Colon (tissue), 2 donors: ENCODE data around the gene PDCD6IP.
A peak's percentile ranks its signal among the peaks of the same experiment; 100 is the strongest.
"Not testable (repeated sequence)": the region's sequence is repeated elsewhere in the genome, so short reads cannot be mapped to it uniquely, and the experiment has no call there.

Experiments used
- FAIRE-seq: peaks from 2 replicates; lab custom pipeline; 2012; peaks lifted over from hg19 to GRCh38; lab: Jason Lieb, UNC
- donor health status: control.
- donor health status: control.

PDCD6IP gene

DNA sequence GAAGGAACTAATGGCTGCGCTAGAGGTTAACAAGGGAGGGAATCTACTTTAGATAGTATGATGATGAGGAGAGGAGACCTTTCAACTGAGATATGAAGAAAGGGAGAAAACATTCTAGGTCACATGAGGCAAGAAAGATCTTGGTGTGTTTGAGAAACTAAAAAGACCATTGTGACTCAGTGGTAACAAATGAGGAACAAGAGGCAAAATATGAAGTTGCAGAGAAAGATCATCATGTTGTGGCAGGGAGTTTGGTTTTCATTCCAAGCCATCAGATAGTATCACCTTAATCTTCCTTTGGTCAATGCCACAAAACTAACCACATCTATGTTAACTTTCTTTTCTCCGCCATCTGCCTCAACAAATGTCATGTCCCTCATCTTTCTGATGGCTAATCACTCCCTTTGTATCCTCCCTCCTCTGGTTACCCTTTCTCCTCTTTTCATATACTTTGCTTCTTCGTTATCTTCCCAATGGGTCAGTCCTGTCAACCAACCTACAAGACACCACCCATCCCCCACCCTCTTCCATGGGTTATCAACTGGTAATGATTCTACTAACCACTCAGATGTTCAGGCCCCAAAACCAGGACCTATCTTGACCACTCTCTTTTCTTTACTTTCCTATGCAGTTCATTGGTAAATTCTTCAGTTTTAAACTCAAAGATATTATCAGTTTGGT lies 2.4 kb upstream of the PDCD6IP start:
- FAIRE-seq: no peak

DNA sequence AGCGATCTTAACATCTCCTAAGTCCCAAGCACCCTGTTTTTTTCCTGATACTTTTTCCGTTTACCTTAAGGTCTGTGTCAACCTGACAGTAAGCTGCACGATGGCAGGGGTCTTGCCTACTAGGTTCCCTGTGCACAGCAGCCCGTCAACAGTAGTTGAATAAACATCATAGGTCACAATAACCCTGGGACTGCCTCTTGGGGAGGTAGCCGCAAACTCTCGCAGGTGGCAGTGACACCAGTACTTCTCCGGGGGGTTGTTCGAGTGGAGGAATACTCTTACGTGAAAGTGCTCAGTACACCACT lies 365 bp upstream of the PDCD6IP start:
- no peak for FAIRE-seq

DNA sequence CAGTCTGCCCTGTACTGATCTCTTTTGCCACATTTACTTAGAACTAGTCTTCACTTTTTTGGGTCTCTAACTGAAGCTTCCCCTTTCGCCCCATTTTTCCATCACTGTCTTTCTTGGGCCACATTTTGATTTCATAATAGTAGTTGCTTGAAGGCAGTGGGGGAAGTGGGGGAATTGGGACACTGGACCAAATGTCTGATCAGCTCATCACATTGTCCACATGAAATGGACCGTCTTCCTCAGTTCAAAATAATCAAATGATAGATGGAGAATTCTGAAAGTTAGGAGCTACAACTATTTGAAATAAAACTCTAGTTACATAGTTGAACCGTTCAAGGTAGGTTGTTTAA lies 747 bp downstream of the PDCD6IP start:
- FAIRE-seq: no peak

DNA sequence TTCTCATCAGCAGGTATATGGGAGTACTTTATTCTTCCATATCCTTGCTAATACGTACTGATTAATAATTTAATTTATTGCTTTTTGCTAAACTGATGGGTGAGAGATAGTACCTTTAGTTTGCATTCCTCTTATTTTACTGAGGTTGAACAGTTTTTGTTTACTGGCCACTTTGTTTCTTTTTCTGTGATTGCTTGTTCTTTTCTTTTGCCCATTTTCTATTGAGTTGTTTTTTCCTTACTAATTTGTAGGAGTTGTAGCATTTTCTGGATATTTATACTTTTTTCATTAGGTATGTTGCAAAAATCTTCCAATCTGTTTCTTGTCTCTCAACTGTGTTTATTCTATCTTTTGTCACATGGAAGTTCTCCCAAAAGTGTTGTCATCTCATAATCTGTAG lies 4.8 kb downstream of the PDCD6IP start:
- FAIRE-seq: no peak

DNA sequence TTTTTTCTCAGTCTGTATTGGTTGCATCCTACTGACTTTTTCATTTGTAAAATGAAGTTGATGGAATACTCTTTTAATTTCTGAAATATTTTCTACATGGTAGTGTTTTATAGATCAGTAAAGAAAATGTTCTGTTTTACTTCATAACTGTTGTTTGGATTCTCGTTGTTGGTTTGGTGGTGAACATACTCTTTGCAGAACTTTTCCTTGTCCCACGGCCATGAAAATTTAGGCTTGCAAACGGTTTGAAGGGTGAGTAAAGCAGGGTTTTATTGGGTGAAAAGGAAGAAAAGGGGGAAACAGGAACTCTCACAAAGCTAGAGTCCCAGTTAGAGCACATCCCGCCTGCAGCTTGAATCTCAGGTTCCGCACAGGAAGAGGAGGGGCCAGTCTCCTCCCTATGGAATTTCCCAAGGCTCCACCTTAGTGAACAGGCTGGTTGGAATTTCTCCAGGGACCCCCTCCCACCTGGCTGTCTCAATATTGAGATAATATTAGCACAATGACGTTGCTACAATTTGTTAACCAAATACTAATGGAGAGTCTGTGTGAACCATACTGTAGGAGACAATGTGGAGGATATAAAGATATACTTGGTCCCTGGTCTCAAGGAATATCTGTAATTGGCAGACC lies 5.6 kb downstream of the PDCD6IP start:
- no peak for FAIRE-seq

DNA sequence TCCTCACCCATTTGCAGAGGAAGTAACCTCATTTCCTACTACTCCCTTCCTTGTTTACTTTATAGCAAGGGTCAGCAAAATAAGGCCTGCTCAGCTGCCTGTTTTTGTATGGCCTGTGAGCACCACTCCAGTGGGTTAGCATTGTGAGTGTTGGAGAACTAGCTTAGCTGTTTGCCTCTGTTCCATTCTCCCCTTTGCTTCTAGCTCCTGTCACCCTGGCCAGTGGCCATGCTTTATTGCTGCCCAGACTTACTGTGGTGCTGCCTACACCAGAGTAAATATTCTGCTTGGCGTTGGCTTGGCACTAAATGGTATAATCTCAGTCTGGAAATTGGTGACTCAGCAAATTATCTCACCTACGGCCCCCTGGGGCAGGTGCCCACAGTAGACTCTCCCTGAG lies 8.8 kb downstream of the PDCD6IP start:
- FAIRE-seq: no peak

DNA sequence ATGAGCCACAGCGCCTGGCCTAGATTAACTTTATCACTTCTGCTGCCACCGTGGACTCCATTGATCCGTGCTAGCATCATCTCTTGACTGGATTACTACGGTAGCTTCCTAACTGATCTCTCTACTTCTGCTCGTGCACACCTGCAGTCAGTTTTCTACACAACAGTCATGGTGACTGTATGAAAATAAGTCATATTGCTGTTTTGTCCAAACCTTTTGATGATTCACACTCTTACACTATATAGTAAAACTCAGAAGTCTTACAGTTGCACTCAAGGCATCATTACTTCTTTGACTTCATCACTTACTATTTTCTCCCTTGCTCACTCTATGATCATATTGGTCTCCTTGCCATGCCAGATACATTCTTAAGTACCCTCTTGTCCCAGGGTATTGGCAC lies 10.1 kb downstream of the PDCD6IP start:
- no peak for FAIRE-seq

DNA sequence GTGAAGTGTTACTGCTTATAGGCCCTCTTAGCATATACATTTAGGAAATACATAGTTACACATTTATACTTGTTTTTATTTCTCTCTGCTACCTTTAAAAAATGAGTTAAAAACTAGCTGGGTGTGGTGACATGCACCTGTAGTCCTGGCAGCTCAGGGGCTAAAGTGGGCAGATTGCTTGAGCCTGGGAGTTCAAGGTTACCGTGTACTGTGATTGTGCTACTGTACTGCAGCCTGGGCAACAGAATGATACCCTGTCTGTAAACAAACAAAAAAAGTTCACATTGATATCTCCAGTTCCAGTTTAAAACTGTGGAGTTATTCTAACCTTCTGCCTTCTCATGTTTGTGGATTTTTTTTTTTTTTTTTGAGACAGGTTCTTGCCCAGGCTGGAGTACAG lies 12.1 kb downstream of the PDCD6IP start:
- no peak for FAIRE-seq

DNA sequence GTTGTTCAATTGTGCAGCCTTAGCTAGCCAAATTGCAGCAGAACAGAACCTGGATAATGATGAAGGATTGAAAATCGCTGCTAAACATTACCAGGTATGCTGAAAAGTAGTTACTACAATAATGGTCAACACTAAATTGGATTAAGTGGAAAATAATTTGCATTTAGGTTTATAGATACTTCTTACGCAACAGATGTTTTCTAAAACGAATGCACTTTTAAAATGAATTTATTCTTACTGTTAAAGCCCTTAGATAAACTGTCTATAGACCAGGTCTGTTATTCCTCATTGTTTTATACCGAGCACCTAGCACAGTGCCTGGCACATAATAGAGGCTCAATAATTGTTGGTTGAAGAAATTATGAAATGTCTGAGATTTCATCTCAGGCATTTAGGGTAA lies 23.6 kb downstream of the PDCD6IP start:
- no peak for FAIRE-seq

DNA sequence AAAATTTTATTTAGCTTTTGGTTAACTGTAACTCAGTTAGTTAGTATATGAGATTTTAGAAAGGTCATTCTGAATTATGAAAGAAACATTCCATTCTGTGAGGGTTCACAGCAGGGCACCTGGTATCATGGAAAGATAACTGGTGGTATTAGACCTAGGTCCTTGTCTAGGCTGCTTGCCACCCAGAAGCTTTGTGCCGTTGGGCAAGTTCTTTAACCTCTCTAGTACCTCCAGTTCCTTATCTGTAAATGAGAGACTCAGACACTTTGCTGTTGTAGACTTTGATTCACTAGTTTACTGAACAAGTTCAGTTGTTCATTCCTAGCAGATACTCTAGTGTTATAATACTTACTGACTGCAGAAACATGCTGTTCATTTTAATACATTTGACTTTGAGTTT lies 25.4 kb downstream of the PDCD6IP start:
- FAIRE-seq: no peak

DNA sequence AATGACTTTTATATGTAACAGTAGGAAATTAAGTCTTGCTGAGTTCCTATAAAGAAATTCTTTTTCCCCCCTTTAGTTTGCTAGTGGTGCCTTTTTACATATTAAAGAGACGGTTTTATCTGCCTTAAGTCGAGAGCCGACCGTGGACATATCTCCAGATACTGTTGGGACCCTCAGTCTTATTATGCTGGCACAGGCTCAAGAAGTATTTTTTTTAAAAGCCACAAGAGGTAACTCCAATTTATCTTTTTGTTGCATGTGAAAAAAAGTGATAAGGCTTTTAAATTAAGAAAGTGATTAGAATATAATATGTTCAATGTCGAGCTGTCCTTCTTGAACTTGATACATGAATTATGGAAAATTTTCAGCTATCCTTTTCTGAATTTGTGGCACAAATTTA lies 26.7 kb downstream of the PDCD6IP start:
- FAIRE-seq: no peak

DNA sequence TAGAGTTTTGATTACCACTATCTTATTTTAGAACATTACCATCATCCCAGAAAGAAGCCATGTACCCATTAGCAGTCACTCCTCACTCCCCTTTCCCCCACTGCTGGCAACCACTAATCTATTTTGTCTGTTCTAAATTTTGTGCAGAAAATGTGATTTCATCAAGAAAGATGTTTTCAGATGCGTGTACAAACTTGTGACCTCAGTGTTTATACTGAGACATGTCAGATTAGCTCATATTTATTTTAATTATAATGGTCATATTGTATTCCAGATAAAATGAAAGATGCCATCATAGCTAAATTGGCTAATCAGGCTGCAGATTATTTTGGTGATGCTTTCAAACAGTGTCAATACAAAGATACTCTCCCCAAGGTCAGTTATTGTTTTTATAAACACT lies 27.8 kb downstream of the PDCD6IP start:
- FAIRE-seq: no peak

DNA sequence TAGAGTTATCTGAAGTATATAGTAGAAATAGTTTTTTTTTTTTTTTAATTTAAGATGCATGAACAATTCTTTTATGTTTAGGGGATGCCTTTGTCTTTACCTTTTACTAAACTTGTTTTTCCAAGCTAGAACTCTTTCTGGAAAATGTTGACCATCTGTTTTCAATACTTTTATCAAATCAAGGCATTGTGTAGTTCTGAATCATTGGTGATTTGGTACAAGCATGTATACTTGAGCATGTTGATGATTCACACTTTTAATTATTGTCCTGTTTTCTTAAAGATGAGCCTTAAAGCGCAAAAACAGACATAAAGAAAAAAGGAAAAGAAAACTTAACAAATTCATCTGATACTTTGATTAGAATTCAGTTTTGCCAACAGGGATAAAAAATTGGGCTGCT lies 28.3 kb downstream of the PDCD6IP start:
- no peak for FAIRE-seq

DNA sequence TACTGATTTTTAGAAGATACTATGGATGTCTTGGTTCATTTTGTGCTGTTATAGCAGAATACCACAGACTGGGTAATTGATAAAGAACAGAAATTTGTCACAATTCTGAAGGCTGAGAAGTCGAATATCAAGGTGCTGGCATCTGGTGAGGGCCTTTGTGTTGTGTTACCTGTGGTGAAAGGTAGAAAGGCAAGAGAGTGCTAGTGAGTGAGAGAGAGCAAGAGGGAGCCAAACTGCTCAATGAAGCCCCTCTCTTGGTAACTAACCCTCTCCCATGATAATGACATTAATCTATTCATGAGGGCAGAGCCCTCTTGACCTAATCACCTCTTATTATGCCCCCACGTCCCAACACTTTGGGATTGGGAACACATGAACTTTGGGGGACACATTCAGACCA lies 31.3 kb downstream of the PDCD6IP start:
- FAIRE-seq: no peak

DNA sequence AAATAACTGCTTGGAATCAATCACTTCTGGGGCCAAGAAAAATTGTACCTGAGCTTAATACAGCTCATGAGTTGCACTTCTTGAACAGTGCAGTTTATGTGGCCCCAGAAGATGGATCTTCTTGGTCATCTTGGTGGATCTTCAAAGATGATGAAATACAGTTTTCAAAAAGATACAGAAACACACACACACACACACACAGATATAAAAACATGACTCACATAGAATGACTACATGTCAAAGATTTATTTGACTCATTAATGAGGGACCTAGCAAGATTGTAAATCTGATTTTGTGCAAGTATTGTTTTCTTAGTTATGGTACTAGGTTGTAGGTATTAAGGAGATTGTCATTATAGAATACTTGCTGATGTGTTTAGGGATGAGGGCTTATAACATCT lies 32.6 kb downstream of the PDCD6IP start:
- FAIRE-seq: peak; percentile 14

DNA sequence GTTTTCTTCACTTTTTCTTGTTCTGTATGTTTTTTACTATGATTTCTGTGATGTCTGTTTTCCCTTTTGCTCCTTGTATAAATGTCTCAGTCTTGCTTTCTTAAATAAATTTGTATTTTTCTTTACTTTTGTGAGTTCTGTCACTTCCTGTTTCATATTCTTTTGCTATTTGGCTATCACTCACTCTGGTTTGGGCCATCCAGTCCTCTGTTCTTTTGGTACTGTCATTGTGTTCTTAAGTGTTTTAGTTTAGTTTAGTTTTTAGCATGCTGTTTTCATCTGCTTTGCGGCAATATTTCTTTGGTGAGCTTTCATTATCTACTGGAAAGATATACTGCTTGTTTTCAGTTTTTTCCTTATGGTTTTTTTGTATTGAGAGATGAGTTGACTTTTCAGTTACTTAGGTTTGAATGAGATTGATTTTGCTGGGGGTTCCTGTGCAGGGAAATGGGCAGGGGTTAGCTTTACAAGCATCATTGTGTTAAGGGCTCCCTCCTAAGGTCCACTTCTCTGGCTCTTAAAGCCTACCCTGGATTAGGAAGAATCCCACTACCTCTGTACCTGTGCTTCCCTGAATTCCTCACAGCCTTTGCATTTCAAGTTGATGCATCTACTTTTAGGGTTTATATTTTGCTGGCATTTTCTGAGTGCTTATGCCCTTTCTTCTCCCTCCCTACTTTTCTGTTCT lies 35.1 kb downstream of the PDCD6IP start:
- FAIRE-seq: no peak

DNA sequence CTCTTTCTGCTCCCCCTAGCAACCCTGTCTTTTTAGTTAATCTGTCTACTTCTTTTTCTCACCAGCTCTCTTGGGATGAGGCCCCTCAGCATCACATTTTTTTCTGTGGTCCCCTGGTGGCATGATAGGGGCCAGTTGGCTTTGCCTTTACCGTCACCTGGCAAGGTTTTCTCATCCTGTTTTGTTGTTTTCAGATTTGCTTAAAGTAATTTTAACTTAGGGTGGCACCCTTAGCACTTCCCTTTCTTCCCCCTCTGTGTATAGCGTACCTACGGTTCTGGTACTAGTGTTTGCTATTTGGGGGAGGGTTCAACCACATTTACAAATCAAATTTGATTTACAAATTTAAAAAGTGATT lies 35.6 kb downstream of the PDCD6IP start:
- no peak for FAIRE-seq

DNA sequence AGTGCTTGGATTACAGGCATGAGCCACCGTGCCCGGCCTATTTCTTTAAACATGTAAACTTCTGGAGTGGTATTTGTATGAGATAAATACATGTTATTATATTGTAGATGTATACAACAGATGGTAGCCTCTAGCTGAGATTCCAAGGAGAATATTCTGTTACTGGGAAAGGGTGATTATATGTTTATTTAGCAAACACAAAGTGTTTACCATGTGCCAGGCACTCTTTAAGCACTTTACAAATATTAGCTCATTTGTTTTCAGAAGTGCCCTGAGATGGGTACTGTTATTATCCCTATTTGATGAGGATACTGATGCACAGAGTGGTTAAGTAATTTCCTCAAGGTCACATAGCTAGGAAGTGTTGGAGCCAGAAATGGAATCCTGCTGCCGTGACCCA lies 38.8 kb downstream of the PDCD6IP start:
- FAIRE-seq: not testable (repeated sequence)

DNA sequence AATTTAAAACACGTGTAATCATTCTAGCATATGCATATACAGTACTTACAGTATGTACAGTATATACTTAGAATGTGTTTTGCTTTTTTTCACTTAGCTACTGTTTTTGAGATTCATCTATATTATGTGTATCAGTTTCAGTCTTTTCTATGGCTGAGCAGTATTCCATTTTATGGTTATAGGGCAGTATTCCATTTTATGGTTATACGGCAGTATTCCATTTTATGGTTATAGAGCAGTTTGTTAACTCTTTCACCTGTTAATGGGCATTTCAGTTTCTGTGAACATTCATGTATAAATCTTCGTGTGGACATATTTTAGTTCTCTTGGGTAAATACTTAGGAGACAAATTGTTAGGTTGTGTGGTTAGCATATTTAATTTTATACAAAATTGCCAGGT lies 40.9 kb downstream of the PDCD6IP start:
- FAIRE-seq: no peak

DNA sequence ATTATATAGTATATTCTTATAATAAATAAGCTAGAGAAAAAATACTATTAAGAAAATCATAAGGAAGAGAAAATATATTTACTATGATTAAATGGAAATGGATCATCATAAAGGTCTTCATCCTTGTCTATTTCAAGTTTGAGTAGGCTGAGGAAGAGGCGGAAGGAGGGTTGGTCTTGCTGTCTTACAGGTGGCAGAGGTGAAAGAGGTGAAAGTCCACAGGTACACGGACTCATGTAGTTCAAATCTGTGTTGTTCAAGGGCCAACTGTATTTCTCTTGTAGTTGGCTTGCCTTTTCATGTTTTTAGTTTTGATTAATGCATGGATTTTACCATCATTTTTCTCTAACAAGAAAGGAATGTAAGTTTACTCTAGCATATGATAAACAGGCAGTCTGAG lies 41.7 kb downstream of the PDCD6IP start:
- peak; percentile 57 for FAIRE-seq

DNA sequence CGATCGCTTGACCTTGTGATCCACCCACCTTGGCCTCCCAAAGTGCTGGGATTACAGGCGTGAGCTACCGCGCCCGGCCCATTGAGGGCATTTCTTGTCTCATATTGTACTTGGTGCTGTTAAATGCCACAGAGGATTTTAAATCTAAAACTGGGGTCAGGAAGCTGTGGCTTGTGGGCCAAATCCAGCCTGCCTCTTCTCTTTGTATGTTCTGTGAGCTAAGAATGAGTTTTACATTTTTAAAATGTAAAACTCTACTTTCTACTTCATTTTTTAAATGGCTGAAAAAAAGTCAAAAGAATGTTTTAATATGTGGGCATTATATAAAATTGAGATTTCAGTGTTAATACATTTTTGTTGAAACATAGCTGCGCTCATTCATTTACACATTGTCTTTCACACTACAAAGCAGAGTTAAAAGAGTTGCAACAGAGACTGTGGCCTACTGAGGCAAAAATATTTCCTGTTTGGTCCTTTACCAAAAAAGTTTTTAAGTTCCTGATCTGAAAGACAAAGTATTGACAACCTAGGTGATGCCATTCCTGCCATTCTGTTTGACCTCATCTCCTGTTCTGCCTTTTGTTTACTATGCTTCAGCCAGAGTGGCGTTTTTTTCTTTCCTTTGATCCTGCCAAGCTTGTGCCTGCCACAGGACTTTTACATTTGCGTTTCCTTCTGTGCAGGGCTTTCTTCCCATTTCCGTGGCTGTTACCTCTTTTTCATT lies 50.4 kb downstream of the PDCD6IP start:
- no peak for FAIRE-seq

DNA sequence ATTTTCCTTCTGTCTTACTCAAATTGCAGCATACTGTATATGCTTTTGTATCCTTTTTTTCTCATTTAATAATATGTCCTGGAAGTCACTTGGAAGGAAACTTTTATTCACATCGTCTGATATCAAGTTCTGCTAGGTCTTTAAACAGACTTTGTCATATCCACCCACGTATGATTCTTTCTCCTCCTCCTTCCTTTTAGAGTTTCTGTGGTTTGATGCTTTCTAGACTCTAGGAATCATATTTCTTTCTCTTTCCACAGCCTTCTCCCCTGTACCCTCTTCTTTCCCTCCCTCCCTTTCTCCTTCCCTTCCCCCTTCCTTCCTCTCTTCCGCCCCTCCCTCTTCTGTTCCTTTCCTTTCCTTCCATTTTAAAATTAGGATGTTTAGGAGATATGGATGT lies 52.2 kb downstream of the PDCD6IP start:
- FAIRE-seq: not testable (repeated sequence)

DNA sequence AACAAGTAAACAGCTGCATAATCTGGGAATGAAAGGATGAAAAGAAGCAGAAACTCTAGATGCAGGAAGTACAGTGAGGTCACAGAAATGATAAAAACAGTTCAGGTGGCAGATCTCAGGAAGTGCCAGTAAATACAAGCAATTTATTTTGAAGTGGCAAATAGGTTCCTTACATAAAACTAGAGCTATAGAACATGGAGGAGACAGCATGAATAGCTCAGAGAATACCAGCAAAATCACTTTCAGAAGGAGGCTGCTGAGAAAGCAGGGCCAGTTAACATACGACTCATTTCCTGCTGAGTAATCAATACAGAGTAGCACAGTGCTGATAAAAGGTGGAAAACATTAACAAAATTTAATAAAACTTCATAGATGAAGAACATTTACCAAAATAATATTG lies 57.0 kb downstream of the PDCD6IP start:
- FAIRE-seq: not testable (repeated sequence)
